Measurements from ENCODE around the gene SLC27A6.

The SLC27A6 gene

GRCh38 chr5:128965638-128966302 is 482 bp downstream of the SLC27A6 start:
- H3K79me1 ChIP-seq (replicated peaks; ENCODE audit: low read length, poor library complexity, severe bottlenecking) = no peaks in the 10 kb centered on the region
- no peaks in the 10 kb centered on the region for H3K36me3 ChIP-seq (ENCODE audit: control insufficient read depth in 1 of 2, insufficient read depth in 2 of 2, low read depth in 1 of 2, low read length in 2 of 2)
- H2BK5ac ChIP-seq (ENCODE audit: low read depth, low read length, poor library complexity, severe bottlenecking) = no peak overlapping the region
- peak overlapping the region; percentile 97 for H3K4me2 ChIP-seq (ENCODE audit: low read length, poor library complexity, severe bottlenecking)
- H3K9ac ChIP-seq (ENCODE audit: low read length) = no peak overlapping the region
- H2BK12ac ChIP-seq (ENCODE audit: low read length in 2 of 2) = no peak overlapping the region
- 19% methylated on average over 24 of the region's 24 CpGs for WGBS
- no peak overlapping the region for H4K8ac ChIP-seq (ENCODE audit: low read length)
- H3K9me3 ChIP-seq (ENCODE audit: control insufficient read depth, low read length) = no peaks in the 10 kb centered on the region
- H4K91ac ChIP-seq (ENCODE audit: low read length) = no peak overlapping the region
- H3K23ac ChIP-seq (ENCODE audit: low read length in 2 of 2) = peak overlapping the region in 1 of 2 experiments; percentile 86
- H3K27me3 ChIP-seq (ENCODE audit: control insufficient read depth in 1 of 2, insufficient read depth in 1 of 2, low read length in 2 of 2) = peaks cover 22% of the 10 kb centered on the region in 2 experiments
- H2AK5ac ChIP-seq (ENCODE audit: low read length, severe bottlenecking) = no peak overlapping the region
- H2BK15ac ChIP-seq (ENCODE audit: low read depth, poor library complexity, severe bottlenecking) = no peak overlapping the region
- H2BK120ac ChIP-seq (ENCODE audit: low read depth, low read length) = no peak overlapping the region
- H3K4me3 ChIP-seq (ENCODE audit: insufficient read depth in 1 of 2, low read depth in 1 of 2, low read length in 2 of 2) = peak overlapping the region in 1 of 2 experiments; percentile 63
- no peak for DNase-seq
- H2AFZ ChIP-seq (ENCODE audit: low read depth, low read length) = peak overlapping the region; percentile 88
- no peak overlapping the region for H3K4ac ChIP-seq (ENCODE audit: low read depth in 1 of 2, low read length in 2 of 2)
- H3K14ac ChIP-seq (ENCODE audit: low read length in 2 of 2) = no peak overlapping the region
- no peak overlapping the region for H3K18ac ChIP-seq (ENCODE audit: low read depth in 1 of 2, low read length in 2 of 2)
- H3K27ac ChIP-seq (ENCODE audit: low read length, poor library complexity, severe bottlenecking) = no peak overlapping the region
- peaks cover 9% of the 10 kb centered on the region for H3K4me1 ChIP-seq (ENCODE audit: control insufficient read depth, insufficient read depth, low read depth, low read length)

- no peak overlapping the region for H2AK5ac ChIP-seq (ENCODE audit: low read length, severe bottlenecking)
- H2BK12ac ChIP-seq (ENCODE audit: low read length in 2 of 2) = no peak overlapping the region
- no peak overlapping the region for H2AFZ ChIP-seq (ENCODE audit: low read depth, low read length)
- no peak overlapping the region for H2BK5ac ChIP-seq (ENCODE audit: low read depth, low read length, poor library complexity, severe bottlenecking)
- H3K9ac ChIP-seq (ENCODE audit: low read length) = no peak overlapping the region
- H4K8ac ChIP-seq (ENCODE audit: low read length) = no peak overlapping the region
- H3K4me1 ChIP-seq (ENCODE audit: control insufficient read depth, insufficient read depth, low read depth, low read length) = peaks cover 9% of the 10 kb centered on the region
- H3K23ac ChIP-seq (ENCODE audit: low read length in 2 of 2) = no peak overlapping the region
- H4K91ac ChIP-seq (ENCODE audit: low read length) = no peak overlapping the region
- H3K18ac ChIP-seq (ENCODE audit: low read depth in 1 of 2, low read length in 2 of 2) = no peak overlapping the region
- no peaks in the 10 kb centered on the region for H3K36me3 ChIP-seq (ENCODE audit: control insufficient read depth in 1 of 2, insufficient read depth in 2 of 2, low read depth in 1 of 2, low read length in 2 of 2)
- no peaks in the 10 kb centered on the region for H3K9me3 ChIP-seq (ENCODE audit: control insufficient read depth, low read length)
- H2BK15ac ChIP-seq (ENCODE audit: low read depth, poor library complexity, severe bottlenecking) = no peak overlapping the region
- H3K27me3 ChIP-seq (ENCODE audit: control insufficient read depth in 1 of 2, insufficient read depth in 1 of 2, low read length in 2 of 2) = peaks cover 22% of the 10 kb centered on the region in 2 experiments
- WGBS = 99% methylated on average over 6 of the region's 12 CpGs
- no peak overlapping the region for H3K4me2 ChIP-seq (ENCODE audit: low read length, poor library complexity, severe bottlenecking)
- H3K4me3 ChIP-seq (ENCODE audit: insufficient read depth in 1 of 2, low read depth in 1 of 2, low read length in 2 of 2) = no peak overlapping the region
- H3K79me1 ChIP-seq (replicated peaks; ENCODE audit: low read length, poor library complexity, severe bottlenecking) = no peaks in the 10 kb centered on the region
- DNase-seq = no peak
- H3K27ac ChIP-seq (ENCODE audit: low read length, poor library complexity, severe bottlenecking) = no peak overlapping the region
- no peak overlapping the region for H3K4ac ChIP-seq (ENCODE audit: low read depth in 1 of 2, low read length in 2 of 2)
- H2BK120ac ChIP-seq (ENCODE audit: low read depth, low read length) = no peak overlapping the region
- H3K14ac ChIP-seq (ENCODE audit: low read length in 2 of 2) = peak overlapping the region in 1 of 2 experiments; percentile 38
Measured at GRCh38 chr5:128966375-128966774, 1.1 kb downstream of the SLC27A6 start.

GRCh38 chr5:128966846-128967245 is 1.6 kb downstream of the SLC27A6 start:
- no peak overlapping the region for H2AK5ac ChIP-seq (ENCODE audit: low read length, severe bottlenecking)
- H3K27ac ChIP-seq (ENCODE audit: low read length, poor library complexity, severe bottlenecking) = no peak overlapping the region
- no peak overlapping the region for H2BK120ac ChIP-seq (ENCODE audit: low read depth, low read length)
- no peak overlapping the region for H4K8ac ChIP-seq (ENCODE audit: low read length)
- no peak overlapping the region for H3K14ac ChIP-seq (ENCODE audit: low read length in 2 of 2)
- no peak overlapping the region for H4K91ac ChIP-seq (ENCODE audit: low read length)
- H2AFZ ChIP-seq (ENCODE audit: low read depth, low read length) = no peak overlapping the region
- DNase-seq = no peak
- H2BK5ac ChIP-seq (ENCODE audit: low read depth, low read length, poor library complexity, severe bottlenecking) = no peak overlapping the region
- H3K9me3 ChIP-seq (ENCODE audit: control insufficient read depth, low read length) = peaks cover 3% of the 10 kb centered on the region
- no peak overlapping the region for H3K9ac ChIP-seq (ENCODE audit: low read length)
- H3K36me3 ChIP-seq (ENCODE audit: control insufficient read depth in 1 of 2, insufficient read depth in 2 of 2, low read depth in 1 of 2, low read length in 2 of 2) = no peaks in the 10 kb centered on the region
- H3K79me1 ChIP-seq (replicated peaks; ENCODE audit: low read length, poor library complexity, severe bottlenecking) = no peaks in the 10 kb centered on the region
- H3K27me3 ChIP-seq (ENCODE audit: control insufficient read depth in 1 of 2, insufficient read depth in 1 of 2, low read length in 2 of 2) = peaks cover 22% of the 10 kb centered on the region in 2 experiments
- 100% methylated on average over 2 of the region's 3 CpGs for WGBS
- H3K4me1 ChIP-seq (ENCODE audit: control insufficient read depth, insufficient read depth, low read depth, low read length) = peaks cover 9% of the 10 kb centered on the region
- no peak overlapping the region for H2BK12ac ChIP-seq (ENCODE audit: low read length in 2 of 2)
- H3K4me3 ChIP-seq (ENCODE audit: insufficient read depth in 1 of 2, low read depth in 1 of 2, low read length in 2 of 2) = no peak overlapping the region
- H3K4ac ChIP-seq (ENCODE audit: low read depth in 1 of 2, low read length in 2 of 2) = no peak overlapping the region
- H3K23ac ChIP-seq (ENCODE audit: low read length in 2 of 2) = no peak overlapping the region
- no peak overlapping the region for H2BK15ac ChIP-seq (ENCODE audit: low read depth, poor library complexity, severe bottlenecking)
- H3K18ac ChIP-seq (ENCODE audit: low read depth in 1 of 2, low read length in 2 of 2) = no peak overlapping the region
- no peak overlapping the region for H3K4me2 ChIP-seq (ENCODE audit: low read length, poor library complexity, severe bottlenecking)

GRCh38 chr5:128973244-128973643 is 8.0 kb downstream of the SLC27A6 start:
- Histone ChIP-seq H3K27me3 (ENCODE audit: control insufficient read depth in 1 of 2, insufficient read depth in 1 of 2, low read length in 2 of 2) (no peaks in the 10 kb centered on the region), H3K4me2 (ENCODE audit: low read length, poor library complexity, severe bottlenecking) (no peak overlapping the region), H4K91ac (ENCODE audit: low read length) (no peak overlapping the region), H2BK120ac (ENCODE audit: low read depth, low read length) (no peak overlapping the region), H3K23ac (ENCODE audit: low read length in 2 of 2) (no peak overlapping the region), H3K9ac (ENCODE audit: low read length) (no peak overlapping the region), H3K4me3 (ENCODE audit: insufficient read depth in 1 of 2, low read depth in 1 of 2, low read length in 2 of 2) (no peak overlapping the region), H2BK12ac (ENCODE audit: low read length in 2 of 2) (no peak overlapping the region), H3K4ac (ENCODE audit: low read depth in 1 of 2, low read length in 2 of 2) (no peak overlapping the region), H2BK15ac (ENCODE audit: low read depth, poor library complexity, severe bottlenecking) (no peak overlapping the region), H3K4me1 (ENCODE audit: control insufficient read depth, insufficient read depth, low read depth, low read length) (no peaks in the 10 kb centered on the region), H3K79me1 (replicated peaks; ENCODE audit: low read length, poor library complexity, severe bottlenecking) (no peaks in the 10 kb centered on the region), H3K36me3 (ENCODE audit: control insufficient read depth in 1 of 2, insufficient read depth in 2 of 2, low read depth in 1 of 2, low read length in 2 of 2) (no peaks in the 10 kb centered on the region), H3K27ac (ENCODE audit: low read length, poor library complexity, severe bottlenecking) (no peak overlapping the region), H3K18ac (ENCODE audit: low read depth in 1 of 2, low read length in 2 of 2) (no peak overlapping the region), H2AK5ac (ENCODE audit: low read length, severe bottlenecking) (no peak overlapping the region), H2AFZ (ENCODE audit: low read depth, low read length) (no peak overlapping the region), H4K8ac (ENCODE audit: low read length) (no peak overlapping the region), H3K9me3 (ENCODE audit: control insufficient read depth, low read length) (peaks cover 3% of the 10 kb centered on the region), H3K14ac (ENCODE audit: low read length in 2 of 2) (peak overlapping the region in 1 of 2 experiments; percentile 26), H2BK5ac (ENCODE audit: low read depth, low read length, poor library complexity, severe bottlenecking) (no peak overlapping the region)
- 75% methylated on average over 9 of the region's 9 CpGs for WGBS
- DNase-seq = no peak
